Astrocyte of the spinal cord (primary cell): Measurements from ENCODE around the gene DIP2C.

ENCODE experiments used
- DNase-seq: peaks from one replicate; pipeline ENCODE4 v3.0.0; 2011; ENCODE audit warnings: low read depth, low spot score
- H3K4me3 ChIP-seq: 2 replicates; pipeline ENCODE4 v1.5.1; 2011; ENCODE audit warnings: low read depth, mild to moderate bottlenecking, low read length, moderate library complexity
- CTCF ChIP-seq: IDR thresholded peaks from 2 replicates; pipeline ENCODE4 v1.5.1; 2012; ENCODE audit warnings: low read depth, mild to moderate bottlenecking, low read length, inconsistent platforms
- in situ Hi-C: cut with HindIII; loops from 2 replicates; pipeline ENCODE4 v1.10.0; 2017; ENCODE audit warnings: low sequenced_read_pairs

Gene DIP2C

GRCh38 chr10:340646-341045 lies 348.8 kb downstream of the DIP2C start:
- TF ChIP-seq CTCF = no peak
- no peak for DNase-seq
- H3K4me3 ChIP-seq = no peak overlapping the region
- in situ Hi-C loops = no loop called here

- in situ Hi-C loops = no loop called here
- no peak for TF ChIP-seq CTCF
- H3K4me3 ChIP-seq = no peak overlapping the region
- peak; percentile 17 for DNase-seq
Observed at GRCh38 chr10:339038-339391, 350.5 kb downstream of the DIP2C start.

GRCh38 chr10:338171-339037 lies 351.1 kb downstream of the DIP2C start:
- in situ Hi-C loops = no loop called here
- no peak for TF ChIP-seq CTCF
- H3K4me3 ChIP-seq = no peak overlapping the region
- DNase-seq = peak; percentile 67

- no peak for TF ChIP-seq CTCF
- no peak overlapping the region for H3K4me3 ChIP-seq
- in situ Hi-C loops = no loop called here
- DNase-seq = no peak
Observed at GRCh38 chr10:336247-336646, 353.2 kb downstream of the DIP2C start.

GRCh38 chr10:335151-335800 lies 354.2 kb downstream of the DIP2C start:
- no peak for TF ChIP-seq CTCF
- no peak overlapping the region for H3K4me3 ChIP-seq
- in situ Hi-C loops = no loop called here
- peak; percentile 8 for DNase-seq

- no peak for TF ChIP-seq CTCF
- in situ Hi-C loops = no loop called here
- H3K4me3 ChIP-seq = no peak overlapping the region
- DNase-seq = no peak
Observed at GRCh38 chr10:331186-331585, 358.3 kb downstream of the DIP2C start.
